ENCODE data around the gene CRACR2A. TPM values are rescaled to one million over a fixed set of nuclear protein-coding genes. Genes with fewer than 3 reads are reported as not detected.

The CRACR2A gene
- total RNA-seq, 4 donors from 2014 or later = 1.1 to 3.3 (median 2.8) TPM

DNA sequence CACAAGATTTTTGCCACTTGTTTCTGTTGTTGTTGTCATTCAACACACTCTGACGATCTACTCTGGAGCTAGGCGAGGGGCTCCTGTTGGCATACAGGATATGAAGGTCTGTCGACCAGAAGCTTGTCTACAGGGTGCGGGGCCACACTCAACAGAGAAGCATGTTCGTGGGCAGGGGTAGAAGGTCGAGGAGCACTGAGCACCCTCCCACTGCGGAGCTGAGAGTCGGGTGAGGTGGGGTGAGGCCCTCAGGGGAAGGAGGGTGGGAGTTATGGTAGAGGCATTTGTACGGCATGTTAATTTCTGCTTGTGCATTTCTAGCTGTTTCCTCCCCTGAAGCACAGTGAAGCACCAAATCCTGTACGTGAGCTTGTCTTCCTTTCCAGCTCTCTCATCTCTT is 146.8 kb downstream of the CRACR2A start:
- 82% methylated on average over 10 of the region's 10 CpGs for WGBS
- TF ChIP-seq EP300 (IDR thresholded peaks at IDR 0.05) (no peak), POLR2A (IDR thresholded peaks at IDR 0.05; ENCODE audit: low read depth) (no peak), POLR2AphosphoS5 (IDR thresholded peaks at IDR 0.05) (no peak)
- TF ChIP-seq, protein P1, sequence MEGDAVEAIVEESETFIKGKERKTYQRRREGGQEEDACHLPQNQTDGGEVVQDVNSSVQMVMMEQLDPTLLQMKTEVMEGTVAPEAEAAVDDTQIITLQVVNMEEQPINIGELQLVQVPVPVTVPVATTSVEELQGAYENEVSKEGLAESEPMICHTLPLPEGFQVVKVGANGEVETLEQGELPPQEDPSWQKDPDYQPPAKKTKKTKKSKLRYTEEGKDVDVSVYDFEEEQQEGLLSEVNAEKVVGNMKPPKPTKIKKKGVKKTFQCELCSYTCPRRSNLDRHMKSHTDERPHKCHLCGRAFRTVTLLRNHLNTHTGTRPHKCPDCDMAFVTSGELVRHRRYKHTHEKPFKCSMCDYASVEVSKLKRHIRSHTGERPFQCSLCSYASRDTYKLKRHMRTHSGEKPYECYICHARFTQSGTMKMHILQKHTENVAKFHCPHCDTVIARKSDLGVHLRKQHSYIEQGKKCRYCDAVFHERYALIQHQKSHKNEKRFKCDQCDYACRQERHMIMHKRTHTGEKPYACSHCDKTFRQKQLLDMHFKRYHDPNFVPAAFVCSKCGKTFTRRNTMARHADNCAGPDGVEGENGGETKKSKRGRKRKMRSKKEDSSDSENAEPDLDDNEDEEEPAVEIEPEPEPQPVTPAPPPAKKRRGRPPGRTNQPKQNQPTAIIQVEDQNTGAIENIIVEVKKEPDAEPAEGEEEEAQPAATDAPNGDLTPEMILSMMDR (IDR thresholded peaks at IDR 0.05) = no peak
- peaks cover 0 to 24% (median 6%) of the 10 kb centered on the region in 4 donors for H3K27me3 ChIP-seq
- H3K9me3 ChIP-seq = peaks cover 0 to 6% (median 0%) of the 10 kb centered on the region in 4 donors
- no peaks in the 10 kb centered on the region for H3K36me3 ChIP-seq
- H3K27ac ChIP-seq (replicated peaks in 1 of 4) = no peak overlapping the region
- intact Hi-C loops (cut with DNase I) = loop anchor here (5.0 kb wide), 1 partner anchor 279 kb away; no protein-coding TSS in a partner anchor
- H3K4me3 ChIP-seq = no peak overlapping the region
- no peak for DNase-seq (ENCODE audit: extremely low spot score)
- peaks cover 9 to 30% (median 10%) of the 10 kb centered on the region in 4 donors for H3K4me1 ChIP-seq

DNA sequence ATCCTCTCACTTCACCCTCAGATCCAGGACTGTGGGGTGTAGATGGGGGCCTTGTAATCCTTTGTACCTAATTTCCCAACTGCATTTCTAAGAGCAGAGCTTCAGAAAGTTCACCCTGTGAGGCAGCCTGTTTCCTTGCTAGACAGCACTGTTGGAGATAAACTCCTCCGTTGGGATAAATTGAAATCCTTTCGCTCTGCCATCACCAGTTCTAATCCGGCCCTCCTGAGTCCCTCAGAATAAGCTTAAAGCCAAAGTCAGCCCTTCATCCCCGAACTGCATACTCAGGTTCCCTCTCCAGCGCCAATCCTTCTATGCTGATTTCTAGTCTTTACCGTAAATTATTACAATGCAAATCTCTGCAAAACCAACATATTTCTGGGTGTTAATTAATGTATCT is 147.2 kb downstream of the CRACR2A start:
- Histone ChIP-seq H3K4me3 (no peak overlapping the region), H3K9me3 (peaks cover 0 to 6% (median 0%) of the 10 kb centered on the region in 4 donors), H3K27me3 (peaks cover 0 to 28% (median 6%) of the 10 kb centered on the region in 4 donors), H3K36me3 (no peaks in the 10 kb centered on the region), H3K27ac (replicated peaks in 1 of 4) (no peak overlapping the region), H3K4me1 (peaks cover 9 to 26% (median 10%) of the 10 kb centered on the region in 4 donors)
- no peak for DNase-seq (ENCODE audit: extremely low spot score)
- intact Hi-C loops (cut with DNase I) = loop anchor here (5.0 kb wide), 1 partner anchor 278 kb away; no protein-coding TSS in a partner anchor
- no peak for TF ChIP-seq POLR2A (IDR thresholded peaks at IDR 0.05; ENCODE audit: low read depth)
- no peak for TF ChIP-seq POLR2AphosphoS5 (IDR thresholded peaks at IDR 0.05)
- TF ChIP-seq, protein P1 (IDR thresholded peaks at IDR 0.05) = no peak
- TF ChIP-seq EP300 (IDR thresholded peaks at IDR 0.05) = no peak
- 75% methylated on average over 6 of the region's 6 CpGs for WGBS

DNA sequence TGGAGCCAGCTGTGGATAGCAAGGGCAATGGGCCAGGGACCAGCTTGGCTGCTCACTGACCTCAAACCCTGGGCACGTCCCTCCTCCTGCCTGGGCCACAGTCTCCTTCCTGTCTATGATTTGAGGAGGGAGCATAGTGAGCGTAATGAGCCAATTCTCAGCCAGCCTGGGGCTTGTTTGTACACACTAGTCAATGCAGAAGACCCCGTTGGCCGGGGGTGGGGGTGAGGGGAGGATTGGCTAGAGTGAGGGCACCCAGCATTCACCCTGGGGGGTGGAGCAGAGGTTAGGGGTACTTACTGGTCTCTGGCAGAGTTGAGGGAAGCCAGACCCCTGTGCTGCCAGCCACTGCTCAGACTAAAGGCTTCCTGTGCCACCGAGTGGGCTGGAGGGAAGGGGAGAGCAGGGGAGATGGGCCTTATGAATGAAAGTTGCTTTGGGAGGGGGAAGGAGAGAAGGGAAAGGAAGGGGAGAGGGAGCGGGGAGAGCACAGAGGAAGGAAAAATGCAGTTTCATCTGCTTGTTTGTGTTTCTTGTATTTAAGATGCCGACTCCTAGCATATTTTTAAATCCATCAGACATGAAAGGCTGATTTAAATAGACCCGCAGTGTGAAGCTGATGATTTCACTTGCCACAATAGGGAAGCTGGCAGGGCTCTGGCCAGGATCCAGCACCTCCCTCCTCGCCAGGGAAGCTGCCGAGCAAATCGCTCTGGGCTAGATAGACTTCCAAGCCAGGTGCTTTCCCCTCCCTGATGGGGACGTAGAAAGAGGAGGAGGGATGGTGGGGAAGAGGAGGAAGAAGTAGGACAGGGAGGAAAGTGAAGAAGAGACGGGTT is 147.9 kb downstream of the CRACR2A start:
- WGBS = 14% methylated on average over 12 of the region's 13 CpGs
- no peak for DNase-seq (ENCODE audit: extremely low spot score)
- TF ChIP-seq, protein P1 (IDR thresholded peaks at IDR 0.05) = no peak
- TF ChIP-seq POLR2A (IDR thresholded peaks at IDR 0.05; ENCODE audit: low read depth) (no peak), POLR2AphosphoS5 (IDR thresholded peaks at IDR 0.05) (no peak), EP300 (IDR thresholded peaks at IDR 0.05) (no peak)
- intact Hi-C loops (cut with DNase I) = loop anchor here (5.0 kb wide), 1 partner anchor 278 kb away; no protein-coding TSS in a partner anchor
- Histone ChIP-seq H3K36me3 (no peaks in the 10 kb centered on the region), H3K9me3 (peaks cover 0 to 5% (median 0%) of the 10 kb centered on the region in 4 donors), H3K4me3 (no peak overlapping the region), H3K27ac (replicated peaks in 1 of 4) (no peak overlapping the region), H3K27me3 (peaks cover 0 to 29% (median 6%) of the 10 kb centered on the region in 4 donors), H3K4me1 (peaks cover 9 to 26% (median 10%) of the 10 kb centered on the region in 4 donors)

DNA sequence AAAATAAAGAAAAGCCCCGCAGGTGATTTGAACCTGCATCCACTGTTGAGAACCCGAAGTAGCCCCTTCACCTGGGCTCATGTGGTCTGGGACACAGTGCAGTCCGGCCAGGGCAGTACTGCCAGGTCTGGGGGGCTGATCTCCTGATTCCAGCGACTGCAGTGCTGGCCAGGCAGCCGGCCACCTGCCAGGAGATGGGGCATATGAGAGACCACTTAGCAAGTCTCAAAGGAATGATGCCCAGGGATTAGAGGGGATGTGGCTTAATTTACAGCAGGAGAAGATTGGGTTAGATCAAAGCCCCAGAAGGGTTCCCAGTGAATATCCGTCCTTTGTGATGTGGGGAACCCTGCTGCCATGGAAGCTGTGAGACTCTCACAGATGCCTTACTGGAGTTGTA is 148.6 kb downstream of the CRACR2A start:
- no peak for TF ChIP-seq EP300 (IDR thresholded peaks at IDR 0.05)
- TF ChIP-seq POLR2AphosphoS5 (IDR thresholded peaks at IDR 0.05) = no peak
- TF ChIP-seq, protein P1 (IDR thresholded peaks at IDR 0.05) = no peak
- TF ChIP-seq POLR2A (IDR thresholded peaks at IDR 0.05; ENCODE audit: low read depth) = no peak
- no peak for DNase-seq (ENCODE audit: extremely low spot score)
- Histone ChIP-seq H3K4me1 (peaks cover 9 to 26% (median 10%) of the 10 kb centered on the region in 4 donors), H3K27me3 (peaks cover 0 to 29% (median 6%) of the 10 kb centered on the region in 4 donors), H3K4me3 (no peak overlapping the region), H3K9me3 (no peaks in the 10 kb centered on the region), H3K27ac (replicated peaks in 1 of 4) (no peak overlapping the region), H3K36me3 (no peaks in the 10 kb centered on the region)
- WGBS = 82% methylated on average over 6 of the region's 6 CpGs
- intact Hi-C loops (cut with DNase I) = no loop called here
